Testis (tissue), 2 donors: Measurements from ENCODE around the gene TMEM91.

Experiments used
- CTCF ChIP-seq, 3 experiments: fragments of 450-650 bp in 2 of 3; fragments of 200-600 bp in 1 of 3; sonication (generic) in 1 of 3; IDR thresholded peaks; one replicate each; pipeline ENCODE4 v1.5.1; 2016 to 2019; ENCODE audit warnings: antibody characterized with exemption in 3 of 3, mild to moderate bottlenecking in 2 of 3, moderate library complexity in 1 of 3
- POLR2A ChIP-seq: fragments of 450-650 bp; IDR thresholded peaks from one replicate; pipeline ENCODE4 v1.6.1; 2017; ENCODE audit warnings: antibody characterized with exemption, mild to moderate bottlenecking, moderate library complexity

- TF ChIP-seq CTCF (IDR thresholded peaks at IDR 0.05) (no peak), POLR2A (no peak)
These were observed 30.9 kb downstream of the TMEM91 start for GRCh38 chr19:41407271-41407670.
